Testis (tissue), 2 donors: ENCODE data around the gene SUDS3.

Experiments used
- CTCF ChIP-seq, 3 experiments: fragments of 450-650 bp in 2 of 3; fragments of 200-600 bp in 1 of 3; sonication (generic) in 1 of 3; IDR thresholded peaks; one replicate each; pipeline ENCODE4 v1.5.1; 2016 to 2019; ENCODE audit warnings: antibody characterized with exemption in 3 of 3, mild to moderate bottlenecking in 2 of 3, moderate library complexity in 1 of 3
- POLR2A ChIP-seq: fragments of 450-650 bp; IDR thresholded peaks from one replicate; pipeline ENCODE4 v1.6.1; 2017; ENCODE audit warnings: antibody characterized with exemption, mild to moderate bottlenecking, moderate library complexity

- no peak for TF ChIP-seq CTCF (IDR thresholded peaks at IDR 0.05)
- TF ChIP-seq POLR2A: no peak
These were observed 2.7 kb upstream of the SUDS3 start for GRCh38 chr12:118373616-118374015.
